Upper lobe of left lung (tissue), 4 donors: Measurements from ENCODE around the gene GDAP1L1.

Experiments
- CTCF ChIP-seq, 6 experiments: fragments of 450-650 bp in 4 of 6; fragments of 200-600 bp in 2 of 6; sonication (generic) in 2 of 6; IDR thresholded peaks; one replicate each; pipeline ENCODE4 v1.5.1; 2016 to 2019; ENCODE audit warnings: antibody characterized with exemption in 6 of 6
- POLR2A ChIP-seq, 4 donors: fragments of 450-650 bp; IDR thresholded peaks; one replicate each; pipeline ENCODE4 v1.5.1; 2016 to 2017; ENCODE audit warnings: antibody characterized with exemption in 4 of 4, mild to moderate bottlenecking in 2 of 4
- POLR2AphosphoS5 ChIP-seq, 2 donors: sonication (generic); formaldehyde crosslinking; IDR thresholded peaks; one replicate each; pipeline ENCODE4 v1.5.1; 2017; ENCODE audit warnings: antibody characterized with exemption in 2 of 2

DNA sequence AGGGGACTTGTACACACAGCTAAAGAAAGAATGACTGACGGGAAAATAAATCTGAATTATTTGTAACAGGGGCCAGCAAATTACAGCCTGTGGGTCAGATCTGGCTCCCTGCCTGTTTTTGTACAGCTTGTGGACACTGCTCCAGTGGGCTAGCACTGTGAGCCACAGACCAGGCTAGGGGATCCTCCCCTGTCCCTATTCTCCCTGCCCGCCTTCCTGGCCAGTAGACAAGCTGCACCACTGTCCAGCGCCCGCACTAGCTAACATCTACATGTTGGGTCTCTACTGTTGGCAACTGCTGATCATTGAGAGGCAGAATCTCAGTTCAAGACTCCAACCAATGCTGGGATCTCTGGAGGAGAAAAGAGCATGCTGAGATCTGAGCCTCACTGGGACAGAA lies 47.2 kb upstream of the GDAP1L1 start:
- TF ChIP-seq CTCF (IDR thresholded peaks at IDR 0.05) = no peak
- no peak for TF ChIP-seq POLR2A (IDR thresholded peaks at IDR 0.05)
- no peak for TF ChIP-seq POLR2AphosphoS5 (IDR thresholded peaks at IDR 0.05)
